Keratinocyte (primary cell): Measurements from ENCODE around the gene TNFRSF11A. TPM values are rescaled to one million over a fixed set of nuclear protein-coding genes. Genes with fewer than 3 reads are reported as not detected.

ENCODE experiments used
- DNase-seq: peaks from one replicate; pipeline ENCODE4 v3.0.0-alpha.2; 2011; ENCODE audit warnings: low read depth, missing footprints, low spot score
- FAIRE-seq: peaks from 2 replicates; lab custom pipeline; 2011; peaks lifted over from hg19 to GRCh38; lab: Jason Lieb, UNC
- H2AFZ ChIP-seq: 2 replicates; pipeline ENCODE4 v1.6.0; 2012; ENCODE audit warnings: low read length, control low read depth, inconsistent platforms; ENCODE audit not compliant: control insufficient read depth
- H3K27ac ChIP-seq: 2 replicates; pipeline ENCODE4 v1.5.1; 2011; ENCODE audit warnings: low read length; ENCODE audit not compliant: control insufficient read depth, insufficient read depth
- H3K27me3 ChIP-seq: 3 replicates; pipeline ENCODE4 v1.6.0; 2011; ENCODE audit warnings: low read length; ENCODE audit not compliant: control insufficient read depth, insufficient read depth; ENCODE audit errors: extremely low read depth
- H3K36me3 ChIP-seq, 2 experiments: 2 replicates in 1 of 2; 3 replicates in 1 of 2; pipeline ENCODE4 v1.5.1; 2011; ENCODE audit warnings: low read length in 2 of 2, mild to moderate bottlenecking in 1 of 2; ENCODE audit not compliant: control insufficient read depth in 2 of 2, insufficient read depth in 2 of 2; ENCODE audit errors: extremely low read depth in 1 of 2
- H3K4me1 ChIP-seq: 3 replicates; pipeline ENCODE4 v1.5.1; 2011; ENCODE audit warnings: low read length; ENCODE audit not compliant: control insufficient read depth, insufficient read depth; ENCODE audit errors: extremely low read depth
- H3K4me2 ChIP-seq: 3 replicates; pipeline ENCODE4 v1.6.0; 2011; ENCODE audit warnings: low read depth, low read length; ENCODE audit not compliant: control insufficient read depth, insufficient read depth; ENCODE audit errors: extremely low read depth
- H3K4me3 ChIP-seq, 3 experiments: fragments of 200-600 bp in 1 of 3; sonication (generic) in 1 of 3; 2 replicates in 2 of 3; 3 replicates in 1 of 3; pipeline ENCODE4 v1.5.1; 2011 to 2016; ENCODE audit warnings: low read length in 3 of 3, mild to moderate bottlenecking in 3 of 3, control low read depth in 2 of 3, inconsistent platforms in 1 of 3, low read depth in 1 of 3, mixed read lengths in 1 of 3, mixed run types in 1 of 3, moderate library complexity in 1 of 3; ENCODE audit not compliant: control insufficient read depth in 2 of 3, insufficient read depth in 2 of 3; ENCODE audit errors: extremely low read depth in 1 of 3
- H3K79me2 ChIP-seq: 2 replicates; pipeline ENCODE4 v1.6.0; 2012; ENCODE audit warnings: low read length; ENCODE audit not compliant: control insufficient read depth, insufficient read depth
- H3K9ac ChIP-seq: 3 replicates; pipeline ENCODE4 v1.6.0; 2011; ENCODE audit warnings: low read length; ENCODE audit not compliant: control insufficient read depth, insufficient read depth; ENCODE audit errors: extremely low read depth
- H3K9me1 ChIP-seq: 3 replicates; pipeline ENCODE4 v1.6.0; 2011; ENCODE audit warnings: low read length; ENCODE audit not compliant: control insufficient read depth, insufficient read depth; ENCODE audit errors: extremely low read depth
- H3K9me3 ChIP-seq: 2 replicates; pipeline ENCODE4 v1.5.1; 2012; ENCODE audit warnings: low read depth, low read length; ENCODE audit not compliant: control insufficient read depth
- H4K20me1 ChIP-seq: 3 replicates; pipeline ENCODE4 v1.6.0; 2011; ENCODE audit warnings: low read length; ENCODE audit not compliant: control insufficient read depth, insufficient read depth; ENCODE audit errors: extremely low read depth
- CTCF ChIP-seq, 3 experiments: IDR thresholded peaks in 1 of 3; conservative IDR thresholded peaks in 1 of 3; optimal IDR thresholded peaks in 1 of 3; 2 replicates in 2 of 3; 3 replicates in 1 of 3; pipeline versions ENCODE3 to v1.5.1; 2011; ENCODE audit warnings: low read length in 3 of 3, mild to moderate bottlenecking in 3 of 3, moderate library complexity in 2 of 3, control low read depth in 1 of 3, inconsistent platforms in 1 of 3; ENCODE audit not compliant: insufficient read depth in 2 of 3; ENCODE audit errors: extremely low read depth in 1 of 3
- EZH2 ChIP-seq: IDR thresholded peaks from one replicate; pipeline ENCODE4 v1.6.1; 2012; ENCODE audit warnings: inconsistent platforms, mild to moderate bottlenecking, low read length, moderate library complexity
- dilution Hi-C: fragments of 300-500 bp; cut with MboI; formaldehyde crosslinking; loops from one replicate; pipeline ENCODE4 v1.7.0; 2020; ENCODE audit warnings: low sequenced_read_pairs; ENCODE audit not compliant: extremely low pct_ligation_motif_present
- polyA plus RNA-seq, 5 experiments: library from polyadenylated mRNA; depleted of rRNA in 3 of 5; stranded (reverse) in 3 of 5; stranded (forward) in 1 of 5; unstranded in 1 of 5; fragments of >200 nt; gene quantifications; 1 replicate in 1 of 5; 2 replicates in 3 of 5; 3 replicates in 1 of 5; pipeline versions ENCODE4 v1.2.1 to v1.2.3, GENCODE V29; 2011 to 2012; ENCODE audit warnings: missing spikeins in 2 of 5, low read depth in 1 of 5, low replicate concordance in 1 of 5

The TNFRSF11A gene
- polyA plus RNA-seq, 1 donor (not counting 4 experiments of a cell fraction or from before 2014, with no cell fraction given): 0.51 TPM

GRCh38 chr18:62282188-62282629, 42.9 kb upstream of the TNFRSF11A start:
- no peaks in the 10 kb centered on the region for H3K9me1 ChIP-seq
- no peak overlapping the region for H2AFZ ChIP-seq
- no peaks in the 10 kb centered on the region for H3K9me3 ChIP-seq
- H4K20me1 ChIP-seq: no peaks in the 10 kb centered on the region
- H3K36me3 ChIP-seq: peaks cover 0 to 8% of the 10 kb centered on the region in 2 experiments
- no peak overlapping the region for H3K4me3 ChIP-seq
- H3K9ac ChIP-seq: no peak overlapping the region
- H3K79me2 ChIP-seq: no peaks in the 10 kb centered on the region
- dilution Hi-C loops: no loop called here
- TF ChIP-seq EZH2 (no peak), CTCF (optimal IDR thresholded peaks at IDR 0.05 in 1 of 3, IDR thresholded peaks at IDR 0.05 in 1 of 3, conservative IDR thresholded peaks at IDR 0.05 in 1 of 3; ENCODE audit: extremely low read depth in 1 of 3, insufficient read depth in 2 of 3, low read length in 3 of 3) (no peak)
- FAIRE-seq: peak; percentile 66
- peak overlapping the region; percentile 62 for H3K4me2 ChIP-seq
- H3K27ac ChIP-seq: peak overlapping the region; percentile 66
- DNase-seq: peak; percentile 19
- no peaks in the 10 kb centered on the region for H3K27me3 ChIP-seq
- peaks cover 15% of the 10 kb centered on the region for H3K4me1 ChIP-seq

- no peak for DNase-seq
- Histone ChIP-seq H4K20me1 (no peaks in the 10 kb centered on the region), H3K27ac (no peak overlapping the region), H3K4me3 (no peak overlapping the region), H3K36me3 (peaks cover 0 to 5% of the 10 kb centered on the region in 2 experiments), H3K9me3 (no peaks in the 10 kb centered on the region), H3K9me1 (no peaks in the 10 kb centered on the region), H3K4me2 (no peak overlapping the region), H3K27me3 (no peaks in the 10 kb centered on the region), H3K4me1 (peaks cover 15% of the 10 kb centered on the region), H3K79me2 (no peaks in the 10 kb centered on the region), H2AFZ (no peak overlapping the region), H3K9ac (no peak overlapping the region)
- no peak for TF ChIP-seq CTCF (optimal IDR thresholded peaks at IDR 0.05 in 1 of 3, IDR thresholded peaks at IDR 0.05 in 1 of 3, conservative IDR thresholded peaks at IDR 0.05 in 1 of 3; ENCODE audit: extremely low read depth in 1 of 3, insufficient read depth in 2 of 3, low read length in 3 of 3)
- TF ChIP-seq EZH2: no peak
- FAIRE-seq: no peak
- dilution Hi-C loops: no loop called here
Observed at GRCh38 chr18:62284637-62285036, 40.5 kb upstream of the TNFRSF11A start.
